HepG2 (cell line): ENCODE data around the gene C12orf60. TPM values are rescaled to one million over a fixed set of nuclear protein-coding genes. Genes with fewer than 3 reads are reported as not detected.

Source experiments
- ARID2 ChIP-seq: sonication (generic); formaldehyde crosslinking; IDR thresholded peaks from 2 replicates; pipeline ENCODE4 v1.8.1; 2022; ENCODE audit warnings: mild to moderate bottlenecking, missing genetic modification reagents, borderline replicate concordance
- ATF1 ChIP-seq: IDR thresholded peaks from 2 replicates; pipeline ENCODE4 v1.6.1; 2016; ENCODE audit warnings: mild to moderate bottlenecking, control low read depth
- BATF2 ChIP-seq: sonication (generic); formaldehyde crosslinking; IDR thresholded peaks from 2 replicates; pipeline ENCODE4 v1.8.0; 2022; ENCODE audit warnings: mild to moderate bottlenecking, missing genetic modification reagents, moderate library complexity
- BCL6 ChIP-seq: IDR thresholded peaks from 2 replicates; pipeline ENCODE4 v1.6.1; 2016; ENCODE audit warnings: missing genetic modification reagents, missing compliant biosample characterization
- HBP1 ChIP-seq: IDR thresholded peaks from 2 replicates; pipeline ENCODE4 v1.6.1; 2016; ENCODE audit warnings: low read depth, control low read depth
- HDAC1 ChIP-seq: sonication (generic); formaldehyde crosslinking; IDR thresholded peaks from 2 replicates; pipeline ENCODE4 v1.5.1; 2020; ENCODE audit warnings: mild to moderate bottlenecking, missing genetic modification reagents
- HNF1B ChIP-seq: sonication (generic); formaldehyde crosslinking; IDR thresholded peaks from 2 replicates; pipeline ENCODE4 v1.5.1; 2020; ENCODE audit warnings: mild to moderate bottlenecking, moderate library complexity, missing genetic modification reagents
- KDM1A ChIP-seq: IDR thresholded peaks from 2 replicates; pipeline ENCODE4 v1.6.1; 2016; ENCODE audit warnings: missing compliant biosample characterization
- KDM5B ChIP-seq: sonication (generic); formaldehyde crosslinking; IDR thresholded peaks from 2 replicates; pipeline ENCODE4 v1.4.0; 2020; ENCODE audit warnings: missing genetic modification reagents, mild to moderate bottlenecking, borderline replicate concordance
- NCOA2 ChIP-seq: sonication (generic); formaldehyde crosslinking; IDR thresholded peaks from 2 replicates; pipeline ENCODE4 v1.8.0; 2022; ENCODE audit warnings: inconsistent platforms
- TERF1 ChIP-seq: sonication (generic); formaldehyde crosslinking; IDR thresholded peaks from 2 replicates; pipeline ENCODE4 v1.8.0; 2022; ENCODE audit warnings: mild to moderate bottlenecking, missing genetic modification reagents, moderate library complexity
- TRIM24 ChIP-seq: sonication (generic); formaldehyde crosslinking; IDR thresholded peaks from 2 replicates; pipeline ENCODE4 v1.8.0; 2022; ENCODE audit warnings: mild to moderate bottlenecking, missing genetic modification reagents
- WIZ ChIP-seq: sonication (generic); formaldehyde crosslinking; IDR thresholded peaks from 2 replicates; pipeline ENCODE4 v1.5.1; 2020; ENCODE audit warnings: mild to moderate bottlenecking, missing genetic modification reagents
- ZNF296 ChIP-seq: sonication (generic); formaldehyde crosslinking; conservative IDR thresholded peaks from 2 replicates; pipeline ENCODE4 v1.5.0; 2020; ENCODE audit warnings: mild to moderate bottlenecking, missing genetic modification reagents
- ZNF326 ChIP-seq: sonication (generic); formaldehyde crosslinking; IDR thresholded peaks from 2 replicates; pipeline ENCODE4 v1.4.0; 2020; ENCODE audit warnings: missing genetic modification reagents, borderline replicate concordance
- ZNF724P ChIP-seq: sonication (generic); formaldehyde crosslinking; IDR thresholded peaks from 2 replicates; pipeline ENCODE4 v1.8.0; 2022; ENCODE audit warnings: missing genetic modification reagents, borderline replicate concordance
- polyA plus RNA-seq, 8 experiments: library from polyadenylated mRNA; depleted of rRNA in 3 of 8; stranded (reverse) in 7 of 8; unstranded in 1 of 8; fragments of >200 nt; fragmentation: Illumina TruSeq in 4 of 8; extraction: Trizol in 4 of 8; gene quantifications; 2 replicates each; pipeline versions ENCODE4 v1.2.1 to v1.2.3, GENCODE V29; 2011 to 2016; ENCODE audit warnings: low read depth in 4 of 8, missing spikeins in 1 of 8, mixed read lengths in 1 of 8; ENCODE audit not compliant: insufficient read depth in 1 of 8
- total RNA-seq, 5 experiments: library from RNA; depleted of rRNA; stranded (reverse); fragments of >200 nt; fragmentation: Illumina TruSeq; extraction: Trizol; gene quantifications; 2 replicates each; pipeline ENCODE4 v1.2.3, GENCODE V29; 2016; ENCODE audit warnings: low read depth in 1 of 5
- TF ChIP-seq, protein P1 (sequence below): sonication (generic); formaldehyde crosslinking; IDR thresholded peaks from 2 replicates; pipeline ENCODE4 v1.4.0; 2020; ENCODE audit warnings: missing genetic modification reagents
- TF ChIP-seq, protein P2 (sequence below): sonication (generic); formaldehyde crosslinking; IDR thresholded peaks from 2 replicates; pipeline ENCODE4 v1.4.0; 2020; ENCODE audit warnings: missing genetic modification reagents
- TF ChIP-seq, protein P3 (sequence below): sonication (generic); formaldehyde crosslinking; IDR thresholded peaks from 2 replicates; pipeline ENCODE4 v1.8.0; 2022; ENCODE audit warnings: low read depth, missing genetic modification reagents

C12orf60 gene
- total and polyA plus RNA-seq, 2 of the 13 experiments (the other 11 are each of a cell fraction or from before 2014, with no cell fraction given), result 0.55 to 1.4 TPM

DNA sequence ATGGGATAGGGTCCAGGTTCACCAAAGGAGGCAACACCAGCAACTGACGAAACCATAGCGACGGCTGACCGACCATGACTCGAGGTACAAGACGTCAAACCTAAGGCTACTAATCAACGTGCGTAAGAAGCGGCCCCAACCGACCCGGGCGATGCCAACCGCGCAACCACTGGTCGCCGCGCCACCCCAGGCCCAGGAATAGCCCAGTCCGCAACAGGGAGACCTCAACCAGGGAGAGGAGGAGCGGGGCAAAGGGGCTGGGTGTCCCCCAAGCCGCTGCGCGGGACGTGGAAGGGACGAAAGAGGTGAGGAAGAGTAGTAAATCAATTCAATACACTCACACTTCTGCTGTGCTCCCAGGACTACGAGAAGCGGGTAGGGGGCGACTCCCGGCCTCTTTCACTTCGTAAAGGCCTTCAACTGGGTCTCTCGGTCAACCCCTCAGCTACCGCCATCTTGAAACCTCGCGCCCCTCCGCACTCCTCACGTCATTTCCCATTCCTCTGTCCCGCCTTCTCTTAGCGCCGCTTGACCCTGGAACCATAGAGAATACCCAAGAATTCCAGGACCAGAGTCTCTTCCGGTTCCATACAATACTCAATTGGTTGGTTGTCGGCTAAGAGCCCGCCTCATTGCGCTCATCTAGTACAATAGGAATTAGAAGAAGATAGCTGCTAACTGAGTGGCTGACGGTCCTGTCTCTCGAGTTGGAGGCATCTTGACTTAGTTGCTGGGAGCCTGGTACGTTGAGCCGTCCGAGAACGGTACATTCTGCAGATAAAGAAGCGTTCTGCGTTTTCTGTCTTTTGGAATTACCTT is at the start of gene C12orf60, which contains the start of gene WBP11 (continued):
- TF ChIP-seq HNF1B (CRISPR knock-in tag) (peak; percentile 62), TERF1 (CRISPR knock-in tag) (no peak), TRIM24 (CRISPR knock-in tag) (no peak), KDM5B (CRISPR knock-in tag) (peak; percentile 61; the same call in 1 of the 2 replicates), ARID2 (CRISPR knock-in tag) (no peak), ZNF724P (no peak), HBP1 (CRISPR knock-in tag) (peak; percentile 49; the same call in 1 of the 2 replicates), ZNF326 (CRISPR knock-in tag) (no peak), NCOA2 (CRISPR knock-in tag) (no peak), ATF1 (peak; percentile 91), ZNF296 (CRISPR knock-in tag) (no peak), KDM1A (no peak), BATF2 (CRISPR knock-in tag) (no peak), BCL6 (no peak), WIZ (CRISPR knock-in tag) (0 out of 2 replicates have a peak, but pooled peaks have one; percentile 30), HDAC1 (CRISPR knock-in tag) (peak; percentile 78)
- TF ChIP-seq, protein P1, sequence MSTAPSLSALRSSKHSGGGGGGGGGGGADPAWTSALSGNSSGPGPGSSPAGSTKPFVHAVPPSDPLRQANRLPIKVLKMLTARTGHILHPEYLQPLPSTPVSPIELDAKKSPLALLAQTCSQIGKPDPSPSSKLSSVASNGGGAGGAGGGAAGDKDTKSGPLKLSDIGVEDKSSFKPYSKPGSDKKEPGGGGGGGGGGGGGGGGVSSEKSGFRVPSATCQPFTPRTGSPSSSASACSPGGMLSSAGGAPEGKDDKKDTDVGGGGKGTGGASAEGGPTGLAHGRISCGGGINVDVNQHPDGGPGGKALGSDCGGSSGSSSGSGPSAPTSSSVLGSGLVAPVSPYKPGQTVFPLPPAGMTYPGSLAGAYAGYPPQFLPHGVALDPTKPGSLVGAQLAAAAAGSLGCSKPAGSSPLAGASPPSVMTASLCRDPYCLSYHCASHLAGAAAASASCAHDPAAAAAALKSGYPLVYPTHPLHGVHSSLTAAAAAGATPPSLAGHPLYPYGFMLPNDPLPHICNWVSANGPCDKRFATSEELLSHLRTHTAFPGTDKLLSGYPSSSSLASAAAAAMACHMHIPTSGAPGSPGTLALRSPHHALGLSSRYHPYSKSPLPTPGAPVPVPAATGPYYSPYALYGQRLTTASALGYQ (CRISPR knock-in tag), result no peak
- TF ChIP-seq, protein P2, sequence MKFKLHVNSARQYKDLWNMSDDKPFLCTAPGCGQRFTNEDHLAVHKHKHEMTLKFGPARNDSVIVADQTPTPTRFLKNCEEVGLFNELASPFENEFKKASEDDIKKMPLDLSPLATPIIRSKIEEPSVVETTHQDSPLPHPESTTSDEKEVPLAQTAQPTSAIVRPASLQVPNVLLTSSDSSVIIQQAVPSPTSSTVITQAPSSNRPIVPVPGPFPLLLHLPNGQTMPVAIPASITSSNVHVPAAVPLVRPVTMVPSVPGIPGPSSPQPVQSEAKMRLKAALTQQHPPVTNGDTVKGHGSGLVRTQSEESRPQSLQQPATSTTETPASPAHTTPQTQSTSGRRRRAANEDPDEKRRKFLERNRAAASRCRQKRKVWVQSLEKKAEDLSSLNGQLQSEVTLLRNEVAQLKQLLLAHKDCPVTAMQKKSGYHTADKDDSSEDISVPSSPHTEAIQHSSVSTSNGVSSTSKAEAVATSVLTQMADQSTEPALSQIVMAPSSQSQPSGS, result peak; percentile 59; the same call in 1 of the 2 replicates
- TF ChIP-seq, protein P3, sequence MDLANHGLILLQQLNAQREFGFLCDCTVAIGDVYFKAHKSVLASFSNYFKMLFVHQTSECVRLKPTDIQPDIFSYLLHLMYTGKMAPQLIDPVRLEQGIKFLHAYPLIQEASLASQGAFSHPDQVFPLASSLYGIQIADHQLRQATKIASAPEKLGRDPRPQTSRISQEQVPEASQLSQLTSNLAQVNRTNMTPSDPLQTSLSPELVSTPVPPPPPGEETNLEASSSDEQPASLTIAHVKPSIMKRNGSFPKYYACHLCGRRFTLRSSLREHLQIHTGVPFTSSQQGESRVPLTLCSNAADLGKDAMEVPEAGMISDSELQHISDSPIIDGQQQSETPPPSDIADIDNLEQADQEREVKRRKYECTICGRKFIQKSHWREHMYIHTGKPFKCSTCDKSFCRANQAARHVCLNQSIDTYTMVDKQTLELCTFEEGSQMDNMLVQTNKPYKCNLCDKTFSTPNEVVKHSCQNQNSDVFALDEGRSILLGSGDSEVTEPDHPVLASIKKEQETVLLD (CRISPR knock-in tag), result no peak
